SK-N-SH (cell line): Measurements from ENCODE around the gene UBLCP1. TPM values are rescaled to one million over a fixed set of nuclear protein-coding genes. Genes with fewer than 3 reads are reported as not detected.

Experiments
- CTCF ChIA-PET: fragments of 300-600, 350-600 bp; formaldehyde crosslinking; extraction: SDS; loops from one replicate; lab custom pipeline; 2021; lab: Yijun Ruan, JAX
- POLR2A ChIA-PET: fragments of 350-600 bp; sonication (Branson Sonifier 250); formaldehyde crosslinking; extraction: SDS; loops from one replicate; lab custom pipeline; 2020; ENCODE audit warnings: antibody characterized with exemption, inconsistent platforms; lab: Yijun Ruan, JAX
- DNase-seq: peaks from one replicate; pipeline ENCODE4 v3.0.0; 2012
- H2AFZ ChIP-seq: fragments of 200-600 bp; sonication (generic); 2 replicates; pipeline ENCODE4 v1.8.1; 2016; ENCODE audit warnings: antibody characterized with exemption, mild to moderate bottlenecking, low read depth
- H3F3A ChIP-seq: fragments of 200-600 bp; sonication (generic); replicated peaks from 2 replicates; pipeline ENCODE3; 2016; ENCODE audit warnings: antibody characterized with exemption, mild to moderate bottlenecking; ENCODE audit not compliant: insufficient read depth
- H3K27ac ChIP-seq, 2 experiments: fragments of 200-500 bp in 1 of 2; fragments of 200-600 bp in 1 of 2; sonication (Bioruptor generic) in 1 of 2; sonication (generic), shearing (Covaris generic) in 1 of 2; 2 replicates each; pipeline versions ENCODE4 v1.5.1 to v1.6.1; 2014 to 2016; ENCODE audit warnings: low read depth in 2 of 2, inconsistent platforms in 1 of 2, low read length in 1 of 2, mild to moderate bottlenecking in 1 of 2, mixed read lengths in 1 of 2
- H3K27me3 ChIP-seq: fragments of 200-600 bp; sonication (generic), shearing (Covaris generic); 2 replicates; pipeline ENCODE4 v1.6.1; 2016; ENCODE audit warnings: mixed run types; ENCODE audit not compliant: insufficient read depth
- H3K36me3 ChIP-seq, 2 experiments: fragments of 200-500 bp in 1 of 2; fragments of 200-600 bp in 1 of 2; sonication (Bioruptor generic) in 1 of 2; sonication (generic) in 1 of 2; replicated peaks in 1 of 2; 2 replicates each; pipeline versions ENCODE3 to v1.5.1; 2014 to 2016; ENCODE audit warnings: low read length in 1 of 2, mild to moderate bottlenecking in 1 of 2; ENCODE audit not compliant: insufficient read depth in 2 of 2, control insufficient read depth in 1 of 2
- H3K4me1 ChIP-seq, 2 experiments: fragments of 200-500 bp in 1 of 2; fragments of 200-600 bp in 1 of 2; sonication (Bioruptor generic) in 1 of 2; sonication (generic), shearing (Covaris generic) in 1 of 2; 2 replicates each; pipeline versions ENCODE4 v1.5.1 to v1.6.1; 2014 to 2016; ENCODE audit warnings: low read depth in 1 of 2, low read length in 1 of 2, mixed run types in 1 of 2; ENCODE audit not compliant: insufficient read depth in 2 of 2, control insufficient read depth in 1 of 2
- H3K4me2 ChIP-seq: fragments of 200-600 bp; sonication (generic), shearing (Covaris generic); 2 replicates; pipeline ENCODE4 v1.6.1; 2017; ENCODE audit warnings: mixed run types
- H3K4me3 ChIP-seq, 2 experiments: fragments of 200-500 bp in 1 of 2; fragments of 200-600 bp in 1 of 2; sonication (Bioruptor generic) in 1 of 2; sonication (generic), shearing (Covaris generic) in 1 of 2; 2 replicates each; pipeline versions ENCODE4 v1.5.1 to v1.8.1; 2014 to 2016; ENCODE audit warnings: low read depth in 2 of 2, inconsistent platforms in 1 of 2, low read length in 1 of 2, mild to moderate bottlenecking in 1 of 2, mixed read lengths in 1 of 2, moderate library complexity in 1 of 2
- H3K79me2 ChIP-seq: fragments of 200-600 bp; sonication (generic); 2 replicates; pipeline ENCODE4 v1.8.1; 2017; ENCODE audit warnings: mild to moderate bottlenecking; ENCODE audit not compliant: insufficient read depth
- H3K9ac ChIP-seq: fragments of 200-600 bp; sonication (generic); 2 replicates; pipeline ENCODE4 v1.6.1; 2017; ENCODE audit warnings: mixed run types
- H3K9me2 ChIP-seq: fragments of 200-600 bp; sonication (generic); 2 replicates; pipeline ENCODE4 v1.6.1; 2017; ENCODE audit warnings: mixed run types
- H3K9me3 ChIP-seq: fragments of 200-600 bp; sonication (generic); 2 replicates; pipeline ENCODE4 v1.6.1; 2017; ENCODE audit warnings: mixed run types, mild to moderate bottlenecking, moderate library complexity
- H4K20me1 ChIP-seq: fragments of 200-600 bp; sonication (generic); 2 replicates; pipeline ENCODE4 v1.6.1; 2017; ENCODE audit warnings: mild to moderate bottlenecking, mixed run types; ENCODE audit not compliant: insufficient read depth
- CTCF ChIP-seq: fragments of 200-600 bp; sonication (generic); IDR thresholded peaks from 2 replicates; pipeline ENCODE4 v1.6.1; 2017; ENCODE audit warnings: antibody characterized with exemption, mild to moderate bottlenecking, moderate library complexity
- ELF1 ChIP-seq: IDR thresholded peaks from 2 replicates; pipeline ENCODE4 v1.4.0; 2012
- FOXJ3 ChIP-seq: sonication (generic); formaldehyde crosslinking; IDR thresholded peaks from 2 replicates; pipeline ENCODE4 v1.5.1; 2020; ENCODE audit warnings: mild to moderate bottlenecking, missing genetic modification reagents
- FOXM1 ChIP-seq: IDR thresholded peaks from 2 replicates; pipeline ENCODE4 v1.4.0; 2012; ENCODE audit warnings: low read depth, mild to moderate bottlenecking
- GATA2 ChIP-seq: sonication (generic); formaldehyde crosslinking; IDR thresholded peaks from 2 replicates; pipeline ENCODE4 v1.5.0; 2020; ENCODE audit warnings: mild to moderate bottlenecking, missing genetic modification reagents
- JUND ChIP-seq: IDR thresholded peaks from 2 replicates; pipeline ENCODE4 v1.4.0; 2012
- NRF1 ChIP-seq: IDR thresholded peaks from 2 replicates; pipeline ENCODE4 v1.6.1; 2012; ENCODE audit warnings: low read depth, mild to moderate bottlenecking, low read length
- RCOR1 ChIP-seq: fragments of 150-350 bp; IDR thresholded peaks from 2 replicates; pipeline ENCODE4 v1.6.1; 2017; ENCODE audit warnings: antibody characterized with exemption, low read length
- REST ChIP-seq: IDR thresholded peaks from 2 replicates; pipeline ENCODE4 v1.6.1; 2012; ENCODE audit warnings: mild to moderate bottlenecking, low read depth, low read length, moderate library complexity
- RXRA ChIP-seq: IDR thresholded peaks from 2 replicates; pipeline ENCODE4 v1.4.0; 2012; ENCODE audit warnings: low read depth, mild to moderate bottlenecking, borderline replicate concordance
- SMC3 ChIP-seq: IDR thresholded peaks from 2 replicates; pipeline ENCODE4 v1.6.1; 2012; ENCODE audit warnings: low read depth, low read length, improper control_type of control experiment
- TAF1 ChIP-seq: IDR thresholded peaks from 2 replicates; pipeline ENCODE4 v1.6.1; 2012; ENCODE audit warnings: low read depth, mild to moderate bottlenecking, low read length, moderate library complexity, borderline replicate concordance
- polyA plus RNA-seq, 3 experiments: library from polyadenylated mRNA; depleted of rRNA; stranded (reverse); fragments of >200 nt; gene quantifications; 2 replicates each; pipeline ENCODE4 v1.2.3, GENCODE V29; 2012
- TF ChIP-seq, protein P1 (sequence below): fragments of 150-350 bp; IDR thresholded peaks from 2 replicates; pipeline ENCODE4 v1.6.1; 2017; ENCODE audit warnings: antibody characterized with exemption, low read length, low read depth, borderline replicate concordance

Gene UBLCP1
- polyA plus RNA-seq, 1 of the 3 experiments (the other 2 are of a cell fraction) = 13.8 TPM

- Histone ChIP-seq H3K9me3 (no peaks in the 10 kb centered on the region), H3K4me3 (no peak overlapping the region), H3K36me3 (peaks cover 86 to 89% of the 10 kb centered on the region in 2 experiments), H3K9ac (no peak overlapping the region), H3K79me2 (no peaks in the 10 kb centered on the region; the same call in 1 of the 2 replicates), H2AFZ (no peak overlapping the region), H3K27ac (no peak overlapping the region), H3K9me2 (no peaks in the 10 kb centered on the region), H3K4me1 (no peaks in the 10 kb centered on the region), H4K20me1 (no peaks in the 10 kb centered on the region), H3K4me2 (no peak overlapping the region), H3K27me3 (no peaks in the 10 kb centered on the region), H3F3A (no peaks in the 10 kb centered on the region)
- POLR2A ChIA-PET = interaction anchor here (1.5 kb wide), 1 partner anchor 66 kb away, joined by 3 read pairs; no protein-coding TSS in a partner anchor
- CTCF ChIA-PET = interaction anchor here (0.8 to 2.2 kb wide), 6 partner anchors 11 to 712 kb away, joined by 3 to 6 read pairs (median 4); no protein-coding TSS in a partner anchor
- TF ChIP-seq ELF1 = no peak
- TF ChIP-seq FOXJ3 (CRISPR knock-in tag) = no peak
- no peak for TF ChIP-seq RCOR1
- no peak for TF ChIP-seq REST
- TF ChIP-seq TAF1 = no peak
- TF ChIP-seq NRF1 = no peak
- TF ChIP-seq JUND = no peak
- TF ChIP-seq RXRA = no peak
- TF ChIP-seq CTCF = no peak
- no peak for TF ChIP-seq FOXM1
- no peak for TF ChIP-seq SMC3
- TF ChIP-seq GATA2 (CRISPR knock-in tag) = no peak
- TF ChIP-seq, protein P1, sequence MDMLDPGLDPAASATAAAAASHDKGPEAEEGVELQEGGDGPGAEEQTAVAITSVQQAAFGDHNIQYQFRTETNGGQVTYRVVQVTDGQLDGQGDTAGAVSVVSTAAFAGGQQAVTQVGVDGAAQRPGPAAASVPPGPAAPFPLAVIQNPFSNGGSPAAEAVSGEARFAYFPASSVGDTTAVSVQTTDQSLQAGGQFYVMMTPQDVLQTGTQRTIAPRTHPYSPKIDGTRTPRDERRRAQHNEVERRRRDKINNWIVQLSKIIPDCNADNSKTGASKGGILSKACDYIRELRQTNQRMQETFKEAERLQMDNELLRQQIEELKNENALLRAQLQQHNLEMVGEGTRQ = no peak
- DNase-seq = no peak
These were observed 11.6 kb downstream of the UBLCP1 start for GRCh38 chr5:159274676-159275075.
